T-helper 17 cell (primary cell): ENCODE data around the gene RBP2. TPM values are rescaled to one million over a fixed set of nuclear protein-coding genes. Genes with fewer than 3 reads are reported as not detected.

ENCODE experiments used
- ATAC-seq: fragments of 150-1000 bp; cut with Tn5 transposase; 2 replicates; pipeline ENCODE4 v1.10.0; 2021; ENCODE audit warnings: mild to moderate bottlenecking, moderate library complexity
- DNase-seq, 3 donors: peaks; one replicate each; pipeline versions ENCODE4 v3.0.0 to v3.0.0-alpha.2; 2020 to 2021
- H3K9me3 ChIP-seq: one replicate; pipeline ENCODE4 v1.7.0; 2013; ENCODE audit warnings: low read length, mild to moderate bottlenecking; ENCODE audit not compliant: control insufficient read depth, poor library complexity, severe bottlenecking
- H3K27ac Mint-ChIP-seq: one replicate; pipeline ENCODE4 v1.8.0; 2022; ENCODE audit warnings: mild to moderate bottlenecking, moderate library complexity, mixed read lengths
- H3K27me3 Mint-ChIP-seq: one replicate; pipeline ENCODE4 v1.8.0; 2022; ENCODE audit warnings: mixed read lengths
- H3K36me3 Mint-ChIP-seq: one replicate; pipeline ENCODE4 v1.8.0; 2022; ENCODE audit warnings: low read depth, mixed read lengths
- H3K4me1 Mint-ChIP-seq: one replicate; pipeline ENCODE4 v1.8.0; 2022; ENCODE audit warnings: mild to moderate bottlenecking, mixed read lengths
- H3K4me3 Mint-ChIP-seq: one replicate; pipeline ENCODE4 v1.8.0; 2022; ENCODE audit warnings: mild to moderate bottlenecking, moderate library complexity, mixed read lengths
- total RNA-seq, 4 donors: library from RNA in 2 of 4; stranded (reverse) in 2 of 4; gene quantifications; one replicate each; pipeline ENCODE4 v1.2.3 and lab custom pipeline; 2022 to 2026

The RBP2 gene
- total RNA-seq, 2 donors from 2014 or later, result not detected

GRCh38 chr3:139472380-139473010 is 3.8 kb downstream of the RBP2 start:
- no peaks in the 10 kb centered on the region for H3K4me1 Mint-ChIP-seq
- H3K27me3 Mint-ChIP-seq, result peaks cover 5% of the 10 kb centered on the region
- ATAC-seq, result no peak
- no peak for DNase-seq
- no peak overlapping the region for H3K4me3 Mint-ChIP-seq
- H3K27ac Mint-ChIP-seq, result no peak overlapping the region
- H3K36me3 Mint-ChIP-seq, result no peaks in the 10 kb centered on the region
- H3K9me3 ChIP-seq, result no peaks in the 10 kb centered on the region

- no peaks in the 10 kb centered on the region for H3K9me3 ChIP-seq
- no peaks in the 10 kb centered on the region for H3K4me1 Mint-ChIP-seq
- peaks cover 5% of the 10 kb centered on the region for H3K27me3 Mint-ChIP-seq
- no peaks in the 10 kb centered on the region for H3K36me3 Mint-ChIP-seq
- ATAC-seq (no peak), DNase-seq (no peak)
- H3K4me3 Mint-ChIP-seq, result no peak overlapping the region
- H3K27ac Mint-ChIP-seq, result no peak overlapping the region
These were observed 6.1 kb downstream of the RBP2 start for GRCh38 chr3:139470199-139470598.

GRCh38 chr3:139468399-139468798 is 7.9 kb downstream of the RBP2 start:
- Mint-ChIP-seq H3K36me3 (no peaks in the 10 kb centered on the region), H3K4me1 (no peaks in the 10 kb centered on the region), H3K27ac (no peak overlapping the region), H3K27me3 (no peaks in the 10 kb centered on the region), H3K4me3 (no peak overlapping the region)
- no peaks in the 10 kb centered on the region for H3K9me3 ChIP-seq
- ATAC-seq (no peak), DNase-seq (no peak)

GRCh38 chr3:139466360-139466759 is 10.0 kb downstream of the RBP2 start:
- DNase-seq, result no peak
- Mint-ChIP-seq H3K4me3 (no peak overlapping the region), H3K4me1 (no peaks in the 10 kb centered on the region), H3K36me3 (peaks cover 2% of the 10 kb centered on the region), H3K27me3 (no peaks in the 10 kb centered on the region), H3K27ac (no peak overlapping the region)
- ATAC-seq, result no peak
- no peaks in the 10 kb centered on the region for H3K9me3 ChIP-seq

- no peaks in the 10 kb centered on the region for H3K9me3 ChIP-seq
- ATAC-seq, result no peak
- DNase-seq, result no peak
- H3K4me1 Mint-ChIP-seq, result no peaks in the 10 kb centered on the region
- no peaks in the 10 kb centered on the region for H3K27me3 Mint-ChIP-seq
- no peak overlapping the region for H3K27ac Mint-ChIP-seq
- H3K36me3 Mint-ChIP-seq, result peaks cover 2% of the 10 kb centered on the region
- no peak overlapping the region for H3K4me3 Mint-ChIP-seq
These were observed 10.7 kb downstream of the RBP2 start for GRCh38 chr3:139465636-139466035.

GRCh38 chr3:139463466-139463865 is 12.8 kb downstream of the RBP2 start:
- Mint-ChIP-seq H3K27ac (no peak overlapping the region), H3K4me1 (no peaks in the 10 kb centered on the region), H3K36me3 (peaks cover 2% of the 10 kb centered on the region), H3K27me3 (no peaks in the 10 kb centered on the region), H3K4me3 (no peak overlapping the region)
- no peaks in the 10 kb centered on the region for H3K9me3 ChIP-seq
- DNase-seq (no peak), ATAC-seq (no peak)

- Mint-ChIP-seq H3K27me3 (no peaks in the 10 kb centered on the region), H3K27ac (no peak overlapping the region), H3K4me3 (no peak overlapping the region), H3K36me3 (peaks cover 2% of the 10 kb centered on the region), H3K4me1 (no peaks in the 10 kb centered on the region)
- DNase-seq (no peak), ATAC-seq (no peak)
- H3K9me3 ChIP-seq, result no peaks in the 10 kb centered on the region
These were observed 15.8 kb downstream of the RBP2 start for GRCh38 chr3:139460529-139460928.

- Mint-ChIP-seq H3K4me1 (no peaks in the 10 kb centered on the region), H3K27ac (no peak overlapping the region), H3K27me3 (no peaks in the 10 kb centered on the region), H3K4me3 (no peak overlapping the region), H3K36me3 (peaks cover 2% of the 10 kb centered on the region)
- H3K9me3 ChIP-seq, result no peaks in the 10 kb centered on the region
- ATAC-seq (no peak), DNase-seq (no peak)
These were observed 16.2 kb downstream of the RBP2 start for GRCh38 chr3:139460076-139460475.

GRCh38 chr3:139458348-139458747 is 18.0 kb downstream of the RBP2 start:
- no peaks in the 10 kb centered on the region for H3K9me3 ChIP-seq
- Mint-ChIP-seq H3K36me3 (peaks cover 2% of the 10 kb centered on the region), H3K4me1 (no peaks in the 10 kb centered on the region), H3K27ac (no peak overlapping the region), H3K4me3 (no peak overlapping the region), H3K27me3 (no peaks in the 10 kb centered on the region)
- no peak for ATAC-seq
- no peak for DNase-seq

- DNase-seq, result no peak
- Mint-ChIP-seq H3K4me1 (no peaks in the 10 kb centered on the region), H3K27me3 (no peaks in the 10 kb centered on the region), H3K27ac (no peak overlapping the region), H3K4me3 (no peak overlapping the region), H3K36me3 (no peaks in the 10 kb centered on the region)
- ATAC-seq, result no peak
- H3K9me3 ChIP-seq, result no peaks in the 10 kb centered on the region
These were observed 19.2 kb downstream of the RBP2 start for GRCh38 chr3:139457066-139457465.

- H3K4me1 Mint-ChIP-seq, result no peaks in the 10 kb centered on the region
- no peak overlapping the region for H3K27ac Mint-ChIP-seq
- H3K27me3 Mint-ChIP-seq, result no peaks in the 10 kb centered on the region
- DNase-seq (no peak), ATAC-seq (no peak)
- H3K36me3 Mint-ChIP-seq, result no peaks in the 10 kb centered on the region
- H3K9me3 ChIP-seq, result no peaks in the 10 kb centered on the region
- no peak overlapping the region for H3K4me3 Mint-ChIP-seq
These were observed 19.9 kb downstream of the RBP2 start for GRCh38 chr3:139456386-139456785.

- no peak overlapping the region for H3K4me3 Mint-ChIP-seq
- H3K27ac Mint-ChIP-seq, result no peak overlapping the region
- H3K27me3 Mint-ChIP-seq, result no peaks in the 10 kb centered on the region
- no peaks in the 10 kb centered on the region for H3K4me1 Mint-ChIP-seq
- ATAC-seq (no peak), DNase-seq (no peak)
- H3K36me3 Mint-ChIP-seq, result no peaks in the 10 kb centered on the region
- H3K9me3 ChIP-seq, result no peaks in the 10 kb centered on the region
These were observed 20.5 kb downstream of the RBP2 start for GRCh38 chr3:139455855-139456254.

- H3K9me3 ChIP-seq, result no peaks in the 10 kb centered on the region
- Mint-ChIP-seq H3K27ac (no peak overlapping the region), H3K4me3 (no peak overlapping the region), H3K4me1 (no peaks in the 10 kb centered on the region), H3K27me3 (no peaks in the 10 kb centered on the region), H3K36me3 (no peaks in the 10 kb centered on the region)
- DNase-seq, result no peak
- ATAC-seq, result no peak
These were observed 21.1 kb downstream of the RBP2 start for GRCh38 chr3:139455206-139455605.

- DNase-seq (no peak), ATAC-seq (no peak)
- H3K9me3 ChIP-seq, result no peaks in the 10 kb centered on the region
- no peak overlapping the region for H3K27ac Mint-ChIP-seq
- H3K4me3 Mint-ChIP-seq, result no peak overlapping the region
- no peaks in the 10 kb centered on the region for H3K36me3 Mint-ChIP-seq
- H3K27me3 Mint-ChIP-seq, result no peaks in the 10 kb centered on the region
- no peaks in the 10 kb centered on the region for H3K4me1 Mint-ChIP-seq
These were observed 22.0 kb downstream of the RBP2 start for GRCh38 chr3:139454346-139454745.
